ENCODE measurements around the gene EMILIN2. TPM values are rescaled to one million over a fixed set of nuclear protein-coding genes. Genes with fewer than 3 reads are reported as not detected.

EMILIN2 gene
- total and polyA plus RNA-seq, 2 donors (not counting 1 experiment from before 2014, with no cell fraction given) = 2.5 to 48.2 TPM

DNA sequence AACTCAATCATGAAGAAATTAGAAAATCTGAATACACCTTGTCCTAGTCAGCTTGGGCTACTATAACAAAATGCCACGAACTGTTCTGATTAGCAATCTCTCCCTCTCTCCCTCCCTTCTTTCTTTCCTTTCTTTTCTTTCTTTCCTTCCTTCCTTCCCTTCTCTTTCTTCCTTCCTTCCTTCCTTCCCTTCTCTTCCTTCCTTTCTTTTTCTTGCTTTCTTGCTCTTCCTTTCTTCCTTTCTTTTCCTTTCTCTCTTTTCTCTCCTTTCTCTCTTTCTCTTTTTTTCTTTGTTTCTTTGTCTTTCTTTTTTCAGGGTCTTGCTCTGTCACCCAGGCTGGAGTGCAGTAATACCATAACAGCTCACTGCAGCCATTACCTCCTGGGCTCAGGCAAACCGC lies 23.6 kb upstream of the EMILIN2 start:
- Mint-ChIP-seq H3K27me3 (no peaks in the 10 kb centered on the region), H3K9me3 (ENCODE audit: insufficient read depth) (peaks cover 2% of the 10 kb centered on the region), H3K27ac (no peak overlapping the region), H3K4me3 (no peak overlapping the region), H3K4me1 (no peaks in the 10 kb centered on the region)
- Histone ChIP-seq H3K79me2 (ENCODE audit: control insufficient read depth, insufficient read depth, low read length) (no peaks in the 10 kb centered on the region), H3K9ac (ENCODE audit: low read length) (no peak overlapping the region), H3K27ac (ENCODE audit: low read length in 2 of 2) (no peak overlapping the region), H3K27me3 (replicated peaks in 1 of 4; ENCODE audit: control extremely low read depth in 1 of 4, control insufficient read depth in 3 of 4, insufficient read depth in 4 of 4, low read length in 3 of 4) (no peaks in the 10 kb centered on the region), H3K4me3 (ENCODE audit: control extremely low read depth in 1 of 5, extremely low read depth in 1 of 5, insufficient read depth in 1 of 5, low read depth in 2 of 5, low read length in 4 of 5) (no peak overlapping the region), H2AFZ (ENCODE audit: insufficient read depth, low read depth, low read length, poor library complexity, severe bottlenecking) (no peak overlapping the region), H3K36me3 (replicated peaks in 1 of 2; ENCODE audit: control extremely low read depth in 1 of 2, control insufficient read depth in 1 of 2, extremely low read depth in 1 of 2, insufficient read depth in 2 of 2, low read length in 1 of 2) (no peaks in the 10 kb centered on the region), H3K9me3 (ENCODE audit: control extremely low read depth in 1 of 3, control insufficient read depth in 2 of 3, insufficient read depth in 1 of 3, low read length in 2 of 3) (peaks cover 0 to 8% (median 1%) of the 10 kb centered on the region in 3 donors), H4K20me1 (ENCODE audit: control insufficient read depth, insufficient read depth, low read length, poor library complexity, severe bottlenecking) (no peaks in the 10 kb centered on the region), H3K4me1 (ENCODE audit: control insufficient read depth in 2 of 2, insufficient read depth in 2 of 2, low read length in 2 of 2) (no peaks in the 10 kb centered on the region), H3K4me2 (replicated peaks; ENCODE audit: low read depth, low read length, poor library complexity, severe bottlenecking) (no peak overlapping the region)
- WGBS (ENCODE audit: insufficient coverage) = 33% methylated on average over 1 of the region's 2 CpGs
- ChIA-PET POLR2A (no interaction called here), CTCF (no interaction called here)
- TF ChIP-seq EZH2 (IDR thresholded peaks at IDR 0.05; ENCODE audit: borderline replicate concordance, insufficient read depth, low read depth, low read length, poor library complexity, severe bottlenecking) = no peak
- TF ChIP-seq, protein P1, sequence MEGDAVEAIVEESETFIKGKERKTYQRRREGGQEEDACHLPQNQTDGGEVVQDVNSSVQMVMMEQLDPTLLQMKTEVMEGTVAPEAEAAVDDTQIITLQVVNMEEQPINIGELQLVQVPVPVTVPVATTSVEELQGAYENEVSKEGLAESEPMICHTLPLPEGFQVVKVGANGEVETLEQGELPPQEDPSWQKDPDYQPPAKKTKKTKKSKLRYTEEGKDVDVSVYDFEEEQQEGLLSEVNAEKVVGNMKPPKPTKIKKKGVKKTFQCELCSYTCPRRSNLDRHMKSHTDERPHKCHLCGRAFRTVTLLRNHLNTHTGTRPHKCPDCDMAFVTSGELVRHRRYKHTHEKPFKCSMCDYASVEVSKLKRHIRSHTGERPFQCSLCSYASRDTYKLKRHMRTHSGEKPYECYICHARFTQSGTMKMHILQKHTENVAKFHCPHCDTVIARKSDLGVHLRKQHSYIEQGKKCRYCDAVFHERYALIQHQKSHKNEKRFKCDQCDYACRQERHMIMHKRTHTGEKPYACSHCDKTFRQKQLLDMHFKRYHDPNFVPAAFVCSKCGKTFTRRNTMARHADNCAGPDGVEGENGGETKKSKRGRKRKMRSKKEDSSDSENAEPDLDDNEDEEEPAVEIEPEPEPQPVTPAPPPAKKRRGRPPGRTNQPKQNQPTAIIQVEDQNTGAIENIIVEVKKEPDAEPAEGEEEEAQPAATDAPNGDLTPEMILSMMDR (IDR thresholded peaks at IDR 0.05) = peak; percentile 18
- ATAC-seq (ENCODE audit: low read depth) (no peak), DNase-seq (no peak)
- intact Hi-C loops (cut with micrococcal nuclease) = no loop called here

DNA sequence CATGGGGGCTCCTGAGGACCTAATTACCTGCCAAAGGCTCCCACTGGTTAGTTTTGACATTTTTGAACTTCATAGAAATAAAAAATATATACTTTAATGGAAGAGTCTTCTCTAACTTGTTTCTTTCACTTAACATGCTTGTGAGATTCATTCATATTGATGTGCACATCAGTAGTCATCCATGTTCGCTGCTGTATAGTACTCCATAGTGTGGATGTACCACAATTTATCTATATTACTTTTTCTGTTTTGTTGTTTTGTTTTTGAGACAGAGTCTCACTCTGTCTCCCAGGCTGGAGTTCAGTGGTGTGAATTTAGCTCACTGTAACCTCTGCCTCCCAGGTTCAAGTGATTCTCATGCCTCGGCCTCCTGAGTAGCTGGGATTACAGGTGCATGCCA lies 22.8 kb upstream of the EMILIN2 start:
- Histone ChIP-seq H3K4me1 (ENCODE audit: control insufficient read depth in 2 of 2, insufficient read depth in 2 of 2, low read length in 2 of 2) (no peaks in the 10 kb centered on the region), H3K27ac (ENCODE audit: low read length in 2 of 2) (no peak overlapping the region), H3K9me3 (ENCODE audit: control extremely low read depth in 1 of 3, control insufficient read depth in 2 of 3, insufficient read depth in 1 of 3, low read length in 2 of 3) (peaks cover 0 to 10% (median 1%) of the 10 kb centered on the region in 3 donors), H2AFZ (ENCODE audit: insufficient read depth, low read depth, low read length, poor library complexity, severe bottlenecking) (no peak overlapping the region), H3K9ac (ENCODE audit: low read length) (no peak overlapping the region), H3K79me2 (ENCODE audit: control insufficient read depth, insufficient read depth, low read length) (no peaks in the 10 kb centered on the region), H3K36me3 (replicated peaks in 1 of 2; ENCODE audit: control extremely low read depth in 1 of 2, control insufficient read depth in 1 of 2, extremely low read depth in 1 of 2, insufficient read depth in 2 of 2, low read length in 1 of 2) (no peaks in the 10 kb centered on the region), H4K20me1 (ENCODE audit: control insufficient read depth, insufficient read depth, low read length, poor library complexity, severe bottlenecking) (no peaks in the 10 kb centered on the region), H3K27me3 (replicated peaks in 1 of 4; ENCODE audit: control extremely low read depth in 1 of 4, control insufficient read depth in 3 of 4, insufficient read depth in 4 of 4, low read length in 3 of 4) (no peaks in the 10 kb centered on the region), H3K4me2 (replicated peaks; ENCODE audit: low read depth, low read length, poor library complexity, severe bottlenecking) (no peak overlapping the region), H3K4me3 (ENCODE audit: control extremely low read depth in 1 of 5, extremely low read depth in 1 of 5, insufficient read depth in 1 of 5, low read depth in 2 of 5, low read length in 4 of 5) (no peak overlapping the region)
- ChIA-PET CTCF (no interaction called here), POLR2A (no interaction called here)
- WGBS (ENCODE audit: insufficient coverage) = no CpG with 5 or more reads among the region's 2 CpGs
- Mint-ChIP-seq H3K4me1 (no peaks in the 10 kb centered on the region), H3K9me3 (ENCODE audit: insufficient read depth) (peaks cover 2% of the 10 kb centered on the region), H3K4me3 (no peak overlapping the region), H3K27me3 (no peaks in the 10 kb centered on the region), H3K27ac (no peak overlapping the region)
- ATAC-seq (ENCODE audit: low read depth) (no peak), DNase-seq (no peak)
- intact Hi-C loops (cut with micrococcal nuclease) = no loop called here
- TF ChIP-seq EZH2 (IDR thresholded peaks at IDR 0.05; ENCODE audit: borderline replicate concordance, insufficient read depth, low read depth, low read length, poor library complexity, severe bottlenecking) = no peak
- TF ChIP-seq, protein P1 (IDR thresholded peaks at IDR 0.05) = no peak
